A673 (cell line): Measurements from ENCODE around the gene CCDC85C.

ENCODE experiments used
- EZH2 ChIP-seq: fragments of 200-600 bp; sonication (generic); IDR thresholded peaks from 2 replicates; pipeline ENCODE4 v1.6.1; 2017; ENCODE audit warnings: borderline replicate concordance, low read depth, mild to moderate bottlenecking, mixed read lengths, antibody characterized with exemption, low read length; ENCODE audit not compliant: poor library complexity, severe bottlenecking
- TF ChIP-seq, protein P1 (sequence below): fragments of 300-800, 200-600 bp; sonication (generic); conservative IDR thresholded peaks from 2 replicates; pipeline ENCODE4 v1.5.1; 2017; ENCODE audit warnings: low read depth, mild to moderate bottlenecking, antibody characterized with exemption, low read length, moderate library complexity, mixed read lengths

DNA sequence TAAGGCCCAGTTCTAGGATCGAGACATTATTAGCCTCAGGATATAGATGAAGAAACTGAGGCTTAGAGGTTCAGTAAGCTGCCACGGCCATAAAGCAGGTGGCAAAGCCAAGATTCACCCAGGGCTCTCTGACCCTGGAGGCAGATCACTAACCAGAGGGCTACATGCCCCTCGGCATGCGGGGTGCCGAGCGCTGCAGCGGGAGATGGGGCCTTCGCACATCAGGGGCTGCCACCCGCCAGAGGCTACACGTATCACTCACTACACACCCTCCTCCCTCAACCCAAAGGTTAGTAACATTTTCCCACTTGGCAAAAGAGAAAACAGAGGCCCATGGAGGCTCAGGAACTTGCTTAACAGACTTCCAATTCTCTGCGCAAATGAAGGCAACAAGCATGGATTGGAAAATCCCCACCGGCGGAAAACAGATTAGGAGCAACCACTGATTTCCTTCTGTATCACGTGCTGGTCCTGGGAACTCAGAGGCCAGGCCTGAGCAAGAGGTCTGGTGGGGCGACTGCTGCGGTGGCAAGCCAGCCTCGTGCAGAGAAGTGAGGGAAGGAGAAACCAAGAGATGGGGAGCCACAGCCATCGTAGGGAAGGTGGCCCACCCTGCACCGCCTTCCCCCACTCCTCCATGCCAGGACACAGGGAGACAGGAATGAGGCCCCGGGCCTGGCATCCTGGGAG lies 6.0 kb downstream of the CCDC85C start:
- TF ChIP-seq, protein P1, sequence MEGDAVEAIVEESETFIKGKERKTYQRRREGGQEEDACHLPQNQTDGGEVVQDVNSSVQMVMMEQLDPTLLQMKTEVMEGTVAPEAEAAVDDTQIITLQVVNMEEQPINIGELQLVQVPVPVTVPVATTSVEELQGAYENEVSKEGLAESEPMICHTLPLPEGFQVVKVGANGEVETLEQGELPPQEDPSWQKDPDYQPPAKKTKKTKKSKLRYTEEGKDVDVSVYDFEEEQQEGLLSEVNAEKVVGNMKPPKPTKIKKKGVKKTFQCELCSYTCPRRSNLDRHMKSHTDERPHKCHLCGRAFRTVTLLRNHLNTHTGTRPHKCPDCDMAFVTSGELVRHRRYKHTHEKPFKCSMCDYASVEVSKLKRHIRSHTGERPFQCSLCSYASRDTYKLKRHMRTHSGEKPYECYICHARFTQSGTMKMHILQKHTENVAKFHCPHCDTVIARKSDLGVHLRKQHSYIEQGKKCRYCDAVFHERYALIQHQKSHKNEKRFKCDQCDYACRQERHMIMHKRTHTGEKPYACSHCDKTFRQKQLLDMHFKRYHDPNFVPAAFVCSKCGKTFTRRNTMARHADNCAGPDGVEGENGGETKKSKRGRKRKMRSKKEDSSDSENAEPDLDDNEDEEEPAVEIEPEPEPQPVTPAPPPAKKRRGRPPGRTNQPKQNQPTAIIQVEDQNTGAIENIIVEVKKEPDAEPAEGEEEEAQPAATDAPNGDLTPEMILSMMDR: no peak
- no peak for TF ChIP-seq EZH2
